Neural progenitor cell (in vitro differentiated cells): ENCODE data around the gene CYFIP2. TPM values are rescaled to one million over a fixed set of nuclear protein-coding genes. Genes with fewer than 3 reads are reported as not detected.

ENCODE experiments used
- DNase-seq: peaks from one replicate; pipeline ENCODE4 v3.0.0-alpha.2; 2016; ENCODE audit warnings: low spot score
- H2AFZ ChIP-seq: fragments of 200-600 bp; sonication (generic); replicated peaks from 2 replicates; pipeline ENCODE4 v1.6.1; 2016; ENCODE audit warnings: antibody characterized with exemption
- H3F3A ChIP-seq: fragments of 200-600 bp; sonication (generic); 2 replicates; pipeline ENCODE4 v1.6.1; 2016; ENCODE audit warnings: antibody characterized with exemption, low read depth
- H3K27ac ChIP-seq: fragments of 200-600 bp; sonication (generic); 2 replicates; pipeline ENCODE4 v1.5.1; 2016; ENCODE audit warnings: mild to moderate bottlenecking
- H3K27me3 ChIP-seq: fragments of 200-600 bp; sonication (generic); 2 replicates; pipeline ENCODE4 v1.6.1; 2016; ENCODE audit warnings: mild to moderate bottlenecking, moderate library complexity
- H3K36me3 ChIP-seq: fragments of 200-600 bp; sonication (generic); 2 replicates; pipeline ENCODE4 v1.5.1; 2016
- H3K4me1 ChIP-seq: fragments of 200-600 bp; sonication (generic); 2 replicates; pipeline ENCODE4 v1.6.1; 2016; ENCODE audit warnings: mixed run types
- H3K4me2 ChIP-seq: fragments of 200-600 bp; sonication (generic); 2 replicates; pipeline ENCODE4 v1.6.1; 2016
- H3K4me3 ChIP-seq: fragments of 200-600 bp; sonication (generic); 2 replicates; pipeline ENCODE4 v1.5.1; 2016
- H3K79me2 ChIP-seq: fragments of 200-600 bp; sonication (generic); 2 replicates; pipeline ENCODE4 v1.6.1; 2016; ENCODE audit warnings: low read depth
- H3K9ac ChIP-seq: fragments of 200-600 bp; sonication (generic); 2 replicates; pipeline ENCODE4 v1.6.1; 2016
- H3K9me3 ChIP-seq: fragments of 200-600 bp; sonication (generic); 2 replicates; pipeline ENCODE4 v1.5.1; 2016; ENCODE audit warnings: low read depth
- H4K20me1 ChIP-seq: fragments of 200-600 bp; sonication (generic); 2 replicates; pipeline ENCODE4 v1.6.1; 2016; ENCODE audit warnings: low read depth
- H3K27ac Mint-ChIP-seq: 3 replicates; pipeline ENCODE4 v1.8.0; 2021; ENCODE audit warnings: mixed read lengths
- H3K27me3 Mint-ChIP-seq: 2 replicates; pipeline ENCODE4 v1.8.0; 2022; ENCODE audit warnings: low read depth, mild to moderate bottlenecking, inconsistent platforms, moderate library complexity, mixed read lengths; ENCODE audit not compliant: insufficient read depth
- H3K36me3 Mint-ChIP-seq: 3 replicates; pipeline ENCODE4 v1.8.0; 2021; ENCODE audit warnings: mixed read lengths
- H3K4me1 Mint-ChIP-seq: 3 replicates; pipeline ENCODE4 v1.8.0; 2021; ENCODE audit warnings: mixed read lengths
- H3K4me3 Mint-ChIP-seq: 3 replicates; pipeline ENCODE4 v1.8.0; 2021; ENCODE audit warnings: mild to moderate bottlenecking, moderate library complexity, mixed read lengths
- H3K9me3 Mint-ChIP-seq: 3 replicates; pipeline ENCODE4 v1.8.0; 2020; ENCODE audit warnings: mixed read lengths
- CTCF ChIP-seq: fragments of 200-600 bp; sonication (generic); IDR thresholded peaks from 2 replicates; pipeline ENCODE4 v1.5.1; 2017; ENCODE audit warnings: antibody characterized with exemption, mild to moderate bottlenecking
- EZH2 ChIP-seq: fragments of 200-600 bp; sonication (generic); IDR thresholded peaks from 2 replicates; pipeline ENCODE4 v1.6.1; 2017; ENCODE audit warnings: antibody characterized with exemption, mild to moderate bottlenecking, moderate library complexity
- EZH2phosphoT487 ChIP-seq: fragments of 200-600 bp; sonication (generic); IDR thresholded peaks from 2 replicates; pipeline ENCODE4 v1.6.1; 2017; ENCODE audit warnings: antibody characterized with exemption
- total RNA-seq: library from RNA; depleted of rRNA; stranded (reverse); fragments of >200 nt; gene quantifications from 2 replicates; pipeline ENCODE4 v1.2.3, GENCODE V29; 2015; ENCODE audit warnings: low replicate concordance

Gene CYFIP2
- total RNA-seq, 1 donor from 2014 or later, result 70.2 TPM

DNA sequence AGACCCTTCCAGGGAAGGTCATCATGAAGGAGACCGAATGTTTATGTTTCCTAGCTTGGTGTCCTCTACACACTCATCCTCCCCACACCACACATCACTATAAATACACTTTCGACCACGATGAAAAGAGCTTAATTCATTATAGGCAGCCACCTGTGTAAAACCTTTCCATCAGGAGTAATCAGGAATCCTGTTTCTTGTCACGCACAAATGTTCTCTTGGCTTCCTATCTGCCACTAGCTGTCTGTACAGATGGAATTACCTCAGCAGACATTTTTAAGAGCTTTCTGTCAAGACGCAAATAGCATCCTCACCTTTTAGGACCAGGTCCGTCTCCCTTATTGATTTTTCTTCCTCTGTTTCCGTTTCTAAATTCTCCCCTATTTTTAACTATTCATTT, 79.1 kb downstream of the CYFIP2 start:
- no peak overlapping the region for H3K9ac ChIP-seq

GRCh38 chr5:157345485-157345884, 79.6 kb downstream of the CYFIP2 start:
- H3K4me1 Mint-ChIP-seq, result peaks cover 30% of the 10 kb centered on the region
- Histone ChIP-seq H4K20me1 (no peaks in the 10 kb centered on the region), H2AFZ (no peak overlapping the region), H3K9me3 (no peaks in the 10 kb centered on the region), H3K9ac (no peak overlapping the region), H3K4me1 (no peaks in the 10 kb centered on the region), H3K27ac (no peak overlapping the region), H3K27me3 (no peaks in the 10 kb centered on the region), H3K4me2 (no peak overlapping the region), H3K4me3 (no peak overlapping the region), H3F3A (no peaks in the 10 kb centered on the region), H3K36me3 (no peaks in the 10 kb centered on the region), H3K79me2 (no peaks in the 10 kb centered on the region)
- peak overlapping the region; percentile 2 for H3K27ac Mint-ChIP-seq
- no peak overlapping the region for H3K4me3 Mint-ChIP-seq
- no peak for DNase-seq
- no peak for TF ChIP-seq EZH2phosphoT487
- TF ChIP-seq CTCF, result no peak
- no peak for TF ChIP-seq EZH2
- H3K27me3 Mint-ChIP-seq, result peaks cover 2% of the 10 kb centered on the region
- H3K36me3 Mint-ChIP-seq, result peaks cover 15% of the 10 kb centered on the region
- no peaks in the 10 kb centered on the region for H3K9me3 Mint-ChIP-seq

More for the DNA sequence above, 79.1 kb downstream of the CYFIP2 start:
- peaks cover 18% of the 10 kb centered on the region for H3K36me3 Mint-ChIP-seq
- DNase-seq, result no peak
- no peaks in the 10 kb centered on the region for H3K27me3 ChIP-seq
- no peak for TF ChIP-seq EZH2phosphoT487
- TF ChIP-seq CTCF, result no peak
- TF ChIP-seq EZH2, result no peak
- peaks cover 2% of the 10 kb centered on the region for H3K27me3 Mint-ChIP-seq
- no peak overlapping the region for H3K4me3 ChIP-seq
- no peaks in the 10 kb centered on the region for H3K9me3 Mint-ChIP-seq
- no peaks in the 10 kb centered on the region for H3K9me3 ChIP-seq
- H3K27ac Mint-ChIP-seq, result peak overlapping the region; percentile 2
- no peaks in the 10 kb centered on the region for H3K36me3 ChIP-seq
- no peak overlapping the region for H3K4me2 ChIP-seq
- no peaks in the 10 kb centered on the region for H3K79me2 ChIP-seq
- no peak overlapping the region for H3K27ac ChIP-seq
- H3K4me1 Mint-ChIP-seq, result peaks cover 30% of the 10 kb centered on the region
- no peaks in the 10 kb centered on the region for H3F3A ChIP-seq
- H2AFZ ChIP-seq, result no peak overlapping the region
- H3K4me1 ChIP-seq, result no peaks in the 10 kb centered on the region
- H4K20me1 ChIP-seq, result no peaks in the 10 kb centered on the region
- no peak overlapping the region for H3K4me3 Mint-ChIP-seq

DNA sequence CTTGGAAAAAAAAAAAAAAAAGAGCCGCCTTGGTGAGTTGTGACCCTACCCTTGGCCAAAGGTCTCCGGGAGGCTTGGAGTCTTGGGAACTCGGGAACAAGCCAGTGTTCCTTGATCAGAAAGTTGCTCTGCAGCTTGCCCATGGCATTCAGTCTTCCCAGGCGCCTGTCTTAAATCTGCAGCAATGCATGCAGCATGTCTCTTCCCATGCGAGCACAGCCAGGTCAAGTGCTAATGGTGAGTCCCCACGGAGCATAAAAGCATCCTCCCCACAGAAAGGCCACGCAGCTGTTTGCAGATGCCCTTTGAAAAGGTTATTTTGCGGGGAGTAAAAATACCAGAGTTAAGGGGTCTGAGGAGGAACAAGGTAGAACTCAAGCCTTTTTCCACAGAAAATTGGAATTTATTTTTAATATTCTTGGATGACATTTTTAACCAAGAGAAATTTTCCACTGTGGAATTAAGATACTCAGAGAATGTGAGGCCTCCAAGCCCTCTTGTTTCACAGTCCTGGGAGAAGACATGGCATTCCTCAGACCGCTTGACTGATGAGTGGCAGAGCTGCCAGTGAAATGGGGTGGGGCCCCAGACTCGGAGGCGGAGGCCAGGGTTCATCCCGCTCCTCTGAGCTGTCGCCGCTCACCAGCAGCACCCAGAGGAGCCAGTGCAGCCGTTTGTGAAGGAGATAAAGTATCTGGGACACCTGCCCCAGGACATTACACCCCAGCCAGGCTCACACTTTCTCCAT, 81.6 kb downstream of the CYFIP2 start:
- no peak overlapping the region for H3K4me2 ChIP-seq
- Mint-ChIP-seq H3K27me3 (no peaks in the 10 kb centered on the region), H3K9me3 (no peaks in the 10 kb centered on the region), H3K27ac (no peak overlapping the region), H3K4me1 (peaks cover 30% of the 10 kb centered on the region), H3K4me3 (no peak overlapping the region), H3K36me3 (peaks cover 10% of the 10 kb centered on the region)
- no peak overlapping the region for H3K9ac ChIP-seq
- no peaks in the 10 kb centered on the region for H3K9me3 ChIP-seq
- H3K79me2 ChIP-seq, result no peaks in the 10 kb centered on the region
- no peaks in the 10 kb centered on the region for H3F3A ChIP-seq
- H3K4me3 ChIP-seq, result no peak overlapping the region
- H3K36me3 ChIP-seq, result no peaks in the 10 kb centered on the region
- no peaks in the 10 kb centered on the region for H4K20me1 ChIP-seq
- no peaks in the 10 kb centered on the region for H3K4me1 ChIP-seq
- no peaks in the 10 kb centered on the region for H3K27me3 ChIP-seq
- H3K27ac ChIP-seq, result no peak overlapping the region
- no peak for DNase-seq
- TF ChIP-seq EZH2, result no peak
- TF ChIP-seq CTCF, result no peak
- TF ChIP-seq EZH2phosphoT487, result no peak
- no peak overlapping the region for H2AFZ ChIP-seq
